ENCODE data around the gene SPINDOC.
"Not testable (repeated sequence)": the region's sequence is repeated elsewhere in the genome, so short reads cannot be mapped to it uniquely, and the experiment has no call there.

SPINDOC gene

GRCh38 chr11:63855975-63856374 is 42.7 kb downstream of the SPINDOC start:
- DNase-seq (ENCODE audit: low read depth, low spot score), result no peak

- no peak for DNase-seq (ENCODE audit: low read depth, low spot score)
These were observed 45.6 kb downstream of the SPINDOC start for GRCh38 chr11:63858628-63859550.

GRCh38 chr11:63862923-63863322 is 49.7 kb downstream of the SPINDOC start:
- no peak for DNase-seq (ENCODE audit: low read depth, low spot score)

- not testable (repeated sequence) for DNase-seq (ENCODE audit: low read depth, low spot score)
These were observed 50.4 kb downstream of the SPINDOC start for GRCh38 chr11:63863620-63864019.

GRCh38 chr11:63866211-63866610 is 53.0 kb downstream of the SPINDOC start:
- no peak for DNase-seq (ENCODE audit: low read depth, low spot score)

GRCh38 chr11:63867511-63867910 is 54.3 kb downstream of the SPINDOC start:
- DNase-seq (ENCODE audit: low read depth, low spot score), result no peak

- no peak for DNase-seq (ENCODE audit: low read depth, low spot score)
These were observed 55.3 kb downstream of the SPINDOC start for GRCh38 chr11:63868399-63869064.

- no peak for DNase-seq (ENCODE audit: low read depth, low spot score)
These were observed 55.9 kb downstream of the SPINDOC start for GRCh38 chr11:63869171-63869591.

- DNase-seq (ENCODE audit: low read depth, low spot score), result no peak
These were observed 56.4 kb downstream of the SPINDOC start for GRCh38 chr11:63869683-63870082.

- DNase-seq (ENCODE audit: low read depth, low spot score), result no peak
These were observed 57.3 kb downstream of the SPINDOC start for GRCh38 chr11:63870351-63871140.

GRCh38 chr11:63871962-63872799 is 58.9 kb downstream of the SPINDOC start:
- DNase-seq (ENCODE audit: low read depth, low spot score), result peak; percentile 91

- no peak for DNase-seq (ENCODE audit: low read depth, low spot score)
These were observed 59.5 kb downstream of the SPINDOC start for GRCh38 chr11:63872800-63873197.

- no peak for DNase-seq (ENCODE audit: low read depth, low spot score)
These were observed 60.1 kb downstream of the SPINDOC start for GRCh38 chr11:63873311-63873710.

GRCh38 chr11:63874511-63874910 is 61.3 kb downstream of the SPINDOC start:
- no peak for DNase-seq (ENCODE audit: low read depth, low spot score)

GRCh38 chr11:63875506-63876065 is 62.3 kb downstream of the SPINDOC start:
- DNase-seq (ENCODE audit: low read depth, low spot score), result no peak

GRCh38 chr11:63876616-63877015 is 63.4 kb downstream of the SPINDOC start:
- no peak for DNase-seq (ENCODE audit: low read depth, low spot score)

Measured in ELF-1 (cell line).